K562 (cell line): ENCODE data around the gene DMD. TPM values are rescaled to one million over a fixed set of nuclear protein-coding genes. Genes with fewer than 3 reads are reported as not detected.
A peak's percentile ranks its signal among the peaks of the same experiment; 100 is the strongest.

ENCODE experiments used
- BRCA1 ChIP-seq, 2 experiments: fragments of 450-650 bp in 1 of 2; sonication (generic) in 1 of 2; formaldehyde crosslinking in 1 of 2; IDR thresholded peaks; 2 replicates each; pipeline versions ENCODE4 v1.5.0 to v1.6.1; 2017 to 2020; ENCODE audit warnings: mild to moderate bottlenecking in 1 of 2, missing genetic modification reagents in 1 of 2
- BRD4 ChIP-seq: fragments of 200-600 bp; sonication (generic); IDR thresholded peaks from 2 replicates; pipeline ENCODE4 v1.6.1; 2017; ENCODE audit warnings: inconsistent platforms
- CBX1 ChIP-seq: sonication (generic); IDR thresholded peaks from 2 replicates; pipeline ENCODE4 v1.6.1; 2016; ENCODE audit warnings: antibody characterized with exemption, low read depth, mild to moderate bottlenecking
- CTBP1 ChIP-seq: fragments of 450-650 bp; IDR thresholded peaks from 2 replicates; pipeline ENCODE4 v1.6.1; 2016; ENCODE audit warnings: borderline replicate concordance
- DPF2 ChIP-seq: fragments of 450-650 bp; IDR thresholded peaks from 2 replicates; pipeline ENCODE4 v1.6.1; 2016
- ETV6 ChIP-seq, 3 experiments: fragments of 150-350 bp in 1 of 3; sonication (generic) in 1 of 3; formaldehyde crosslinking in 1 of 3; IDR thresholded peaks; 2 replicates each; pipeline versions ENCODE4 v1.6.1 to v1.8.0; 2014 to 2022; ENCODE audit warnings: borderline replicate concordance in 2 of 3, low read depth in 2 of 3, antibody characterized with exemption in 1 of 3, low read length in 1 of 3, mild to moderate bottlenecking in 1 of 3, missing genetic modification reagents in 1 of 3
- HLTF ChIP-seq: fragments of 450-650 bp; IDR thresholded peaks from 2 replicates; pipeline ENCODE4 v1.6.1; 2016
- LARP7 ChIP-seq: fragments of 450-650 bp; IDR thresholded peaks from 2 replicates; pipeline ENCODE4 v1.6.1; 2016
- MYBL2 ChIP-seq, 2 experiments: fragments of 450-650 bp in 1 of 2; sonication (generic) in 1 of 2; formaldehyde crosslinking in 1 of 2; IDR thresholded peaks; 2 replicates each; pipeline versions ENCODE4 v1.6.1 to v1.8.1; 2017 to 2022; ENCODE audit warnings: borderline replicate concordance in 1 of 2, inconsistent platforms in 1 of 2, low read depth in 1 of 2, mild to moderate bottlenecking in 1 of 2, missing genetic modification reagents in 1 of 2, moderate library complexity in 1 of 2
- NFIX ChIP-seq: fragments of 250-450 bp; sonication (Bioruptor Pico); IDR thresholded peaks from 2 replicates; pipeline ENCODE4 v1.4.0; 2020; ENCODE audit warnings: low read depth, mild to moderate bottlenecking, moderate library complexity
- SMC3 ChIP-seq: conservative IDR thresholded peaks from 2 replicates; pipeline ENCODE4 v1.6.1; 2011; ENCODE audit warnings: low read depth, low read length, improper control_type of control experiment; ENCODE audit not compliant: insufficient read depth
- SP1 ChIP-seq: sonication (generic); formaldehyde crosslinking; IDR thresholded peaks from 2 replicates; pipeline ENCODE4 v1.8.1; 2022; ENCODE audit warnings: mild to moderate bottlenecking, missing genetic modification reagents
- TAF7 ChIP-seq: fragments of 450-650 bp; IDR thresholded peaks from 2 replicates; pipeline ENCODE4 v1.6.1; 2016; ENCODE audit warnings: missing genetic modification characterization, missing compliant biosample characterization
- ZNF140 ChIP-seq: fragments of 250-450 bp; sonication (Bioruptor Pico); IDR thresholded peaks from 2 replicates; pipeline ENCODE4 v1.8.0; 2021; ENCODE audit warnings: moderate library complexity, mild to moderate bottlenecking, inconsistent platforms
- ZNF644 ChIP-seq: fragments of 200-800 bp; sonication (Bioruptor generic); IDR thresholded peaks from 2 replicates; pipeline ENCODE4 v1.6.1; 2016; ENCODE audit warnings: low read depth, missing genetic modification characterization, missing compliant biosample characterization
- polyA plus RNA-seq, 8 experiments: library from polyadenylated mRNA; depleted of rRNA in 4 of 8; stranded (reverse) in 5 of 8; unstranded in 3 of 8; fragments of >200 nt; fragmentation: Nextera tagmentation in 2 of 8; fragmentation: Illumina TruSeq in 1 of 8; extraction: Ambion mirVana in 2 of 8; extraction: Trizol in 1 of 8; gene quantifications; 2 replicates each; pipeline versions ENCODE4 v1.2.1 to v1.2.3, GENCODE V29; 2011 to 2014; ENCODE audit warnings: inconsistent platforms in 1 of 8, missing spikeins in 1 of 8
- total RNA-seq, 7 experiments: library from RNA; depleted of rRNA in 6 of 7; stranded (reverse); fragments of >200 nt in 6 of 7; fragmentation: Illumina TruSeq in 2 of 7; extraction: Trizol in 2 of 7; gene quantifications; 2 replicates each; pipeline versions ENCODE4 v1.2.1 to v1.2.3, GENCODE V29; 2011 to 2021; ENCODE audit warnings: low replicate concordance in 1 of 7
- TF ChIP-seq, protein P1 (sequence below), 2 experiments: fragments of 150-350 bp in 1 of 2; IDR thresholded peaks; 2 replicates each; pipeline ENCODE4 v1.6.1; 2012 to 2016; ENCODE audit warnings: low read depth in 2 of 2, low read length in 2 of 2, mild to moderate bottlenecking in 1 of 2, moderate library complexity in 1 of 2
- TF ChIP-seq, protein P2 (sequence below): fragments of 250-450 bp; sonication (Bioruptor Pico); IDR thresholded peaks from 2 replicates; pipeline ENCODE4 v1.4.0; 2020; ENCODE audit warnings: mild to moderate bottlenecking
- TF ChIP-seq, protein P3 (sequence below): fragments of 250-450 bp; sonication (Bioruptor Pico); IDR thresholded peaks from 2 replicates; pipeline ENCODE4 v1.5.0; 2021
- TF ChIP-seq, protein P4 (sequence below): fragments of 250-450 bp; sonication (Bioruptor Pico); IDR thresholded peaks from 2 replicates; pipeline ENCODE4 v1.8.0; 2022; ENCODE audit warnings: moderate library complexity, mild to moderate bottlenecking, inconsistent platforms

The DMD gene
- total and polyA plus RNA-seq, 9 of the 15 experiments (the other 6 are each of a cell fraction or from before 2014, with no cell fraction given): 3.8 to 20.4 (median 11.4) TPM

DNA sequence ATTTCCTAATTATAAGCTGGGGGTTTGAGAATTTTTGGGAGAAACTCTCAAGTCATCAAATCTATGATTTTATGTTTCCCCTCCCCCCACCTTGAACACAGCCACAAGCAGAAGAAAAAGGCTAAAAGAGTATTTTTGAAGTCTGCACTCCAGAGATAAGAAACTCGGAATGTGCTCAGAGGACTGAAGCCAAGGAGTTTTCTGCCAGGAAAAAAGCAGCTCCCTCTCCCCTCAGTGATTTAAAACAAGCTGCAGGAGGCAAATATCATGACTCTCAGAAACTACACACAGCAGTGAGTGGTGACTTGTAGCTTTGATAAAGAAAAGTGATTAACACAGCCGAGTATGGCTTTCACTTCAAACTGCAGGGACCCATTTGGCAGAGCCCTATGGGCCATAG, 1339.3 kb downstream of the DMD start (continued):
- TF ChIP-seq, protein P1, sequence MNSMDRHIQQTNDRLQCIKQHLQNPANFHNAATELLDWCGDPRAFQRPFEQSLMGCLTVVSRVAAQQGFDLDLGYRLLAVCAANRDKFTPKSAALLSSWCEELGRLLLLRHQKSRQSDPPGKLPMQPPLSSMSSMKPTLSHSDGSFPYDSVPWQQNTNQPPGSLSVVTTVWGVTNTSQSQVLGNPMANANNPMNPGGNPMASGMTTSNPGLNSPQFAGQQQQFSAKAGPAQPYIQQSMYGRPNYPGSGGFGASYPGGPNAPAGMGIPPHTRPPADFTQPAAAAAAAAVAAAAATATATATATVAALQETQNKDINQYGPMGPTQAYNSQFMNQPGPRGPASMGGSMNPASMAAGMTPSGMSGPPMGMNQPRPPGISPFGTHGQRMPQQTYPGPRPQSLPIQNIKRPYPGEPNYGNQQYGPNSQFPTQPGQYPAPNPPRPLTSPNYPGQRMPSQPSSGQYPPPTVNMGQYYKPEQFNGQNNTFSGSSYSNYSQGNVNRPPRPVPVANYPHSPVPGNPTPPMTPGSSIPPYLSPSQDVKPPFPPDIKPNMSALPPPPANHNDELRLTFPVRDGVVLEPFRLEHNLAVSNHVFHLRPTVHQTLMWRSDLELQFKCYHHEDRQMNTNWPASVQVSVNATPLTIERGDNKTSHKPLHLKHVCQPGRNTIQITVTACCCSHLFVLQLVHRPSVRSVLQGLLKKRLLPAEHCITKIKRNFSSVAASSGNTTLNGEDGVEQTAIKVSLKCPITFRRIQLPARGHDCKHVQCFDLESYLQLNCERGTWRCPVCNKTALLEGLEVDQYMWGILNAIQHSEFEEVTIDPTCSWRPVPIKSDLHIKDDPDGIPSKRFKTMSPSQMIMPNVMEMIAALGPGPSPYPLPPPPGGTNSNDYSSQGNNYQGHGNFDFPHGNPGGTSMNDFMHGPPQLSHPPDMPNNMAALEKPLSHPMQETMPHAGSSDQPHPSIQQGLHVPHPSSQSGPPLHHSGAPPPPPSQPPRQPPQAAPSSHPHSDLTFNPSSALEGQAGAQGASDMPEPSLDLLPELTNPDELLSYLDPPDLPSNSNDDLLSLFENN (IDR thresholded peaks at IDR 0.05; ENCODE audit: low read depth in 2 of 2, low read length in 2 of 2): peak in 1 of 2 experiments; percentile 55; a peak in 1 of 4 replicates
- TF ChIP-seq MYBL2 (IDR thresholded peaks at IDR 0.05; ENCODE audit: low read depth): no peak
- TF ChIP-seq MYBL2 (CRISPR knock-in tag; IDR thresholded peaks at IDR 0.05; ENCODE audit: borderline replicate concordance): no peak
- TF ChIP-seq LARP7: no peak
- TF ChIP-seq, protein P2, sequence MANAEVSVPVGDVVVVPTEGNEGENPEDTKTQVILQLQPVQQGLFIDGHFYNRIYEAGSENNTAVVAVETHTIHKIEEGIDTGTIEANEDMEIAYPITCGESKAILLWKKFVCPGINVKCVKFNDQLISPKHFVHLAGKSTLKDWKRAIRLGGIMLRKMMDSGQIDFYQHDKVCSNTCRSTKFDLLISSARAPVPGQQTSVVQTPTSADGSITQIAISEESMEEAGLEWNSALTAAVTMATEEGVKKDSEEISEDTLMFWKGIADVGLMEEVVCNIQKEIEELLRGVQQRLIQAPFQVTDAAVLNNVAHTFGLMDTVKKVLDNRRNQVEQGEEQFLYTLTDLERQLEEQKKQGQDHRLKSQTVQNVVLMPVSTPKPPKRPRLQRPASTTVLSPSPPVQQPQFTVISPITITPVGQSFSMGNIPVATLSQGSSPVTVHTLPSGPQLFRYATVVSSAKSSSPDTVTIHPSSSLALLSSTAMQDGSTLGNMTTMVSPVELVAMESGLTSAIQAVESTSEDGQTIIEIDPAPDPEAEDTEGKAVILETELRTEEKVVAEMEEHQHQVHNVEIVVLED (CRISPR knock-in tag): no peak
- no peak for TF ChIP-seq SP1 (CRISPR knock-in tag)
- TF ChIP-seq CBX1: no peak
- TF ChIP-seq BRCA1 (IDR thresholded peaks at IDR 0.05): no peak
- TF ChIP-seq BRCA1 (CRISPR knock-in tag; IDR thresholded peaks at IDR 0.05): no peak
- peak; percentile 88 for TF ChIP-seq DPF2
- no peak; the same call in 1 of the 2 replicates for TF ChIP-seq CTBP1
- no peak for TF ChIP-seq TAF7
- TF ChIP-seq, protein P3, sequence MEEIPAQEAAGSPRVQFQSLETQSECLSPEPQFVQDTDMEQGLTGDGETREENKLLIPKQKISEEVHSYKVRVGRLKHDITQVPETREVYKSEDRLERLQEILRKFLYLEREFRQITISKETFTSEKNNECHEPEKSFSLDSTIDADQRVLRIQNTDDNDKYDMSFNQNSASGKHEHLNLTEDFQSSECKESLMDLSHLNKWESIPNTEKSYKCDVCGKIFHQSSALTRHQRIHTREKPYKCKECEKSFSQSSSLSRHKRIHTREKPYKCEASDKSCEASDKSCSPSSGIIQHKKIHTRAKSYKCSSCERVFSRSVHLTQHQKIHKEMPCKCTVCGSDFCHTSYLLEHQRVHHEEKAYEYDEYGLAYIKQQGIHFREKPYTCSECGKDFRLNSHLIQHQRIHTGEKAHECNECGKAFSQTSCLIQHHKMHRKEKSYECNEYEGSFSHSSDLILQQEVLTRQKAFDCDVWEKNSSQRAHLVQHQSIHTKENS (CRISPR knock-in tag): no peak
- TF ChIP-seq NFIX: no peak
- peak in 1 of 2 experiments; percentile 64; a peak in 1 of 4 replicates for TF ChIP-seq ETV6 (IDR thresholded peaks at IDR 0.05; ENCODE audit: borderline replicate concordance in 1 of 2, low read depth in 2 of 2, low read length in 1 of 2)
- no peak for TF ChIP-seq ETV6 (CRISPR knock-in tag; IDR thresholded peaks at IDR 0.05; ENCODE audit: borderline replicate concordance)
- no peak for TF ChIP-seq ZNF644 (tag)
- no peak for TF ChIP-seq ZNF140
- no peak for TF ChIP-seq BRD4
- TF ChIP-seq, protein P4, sequence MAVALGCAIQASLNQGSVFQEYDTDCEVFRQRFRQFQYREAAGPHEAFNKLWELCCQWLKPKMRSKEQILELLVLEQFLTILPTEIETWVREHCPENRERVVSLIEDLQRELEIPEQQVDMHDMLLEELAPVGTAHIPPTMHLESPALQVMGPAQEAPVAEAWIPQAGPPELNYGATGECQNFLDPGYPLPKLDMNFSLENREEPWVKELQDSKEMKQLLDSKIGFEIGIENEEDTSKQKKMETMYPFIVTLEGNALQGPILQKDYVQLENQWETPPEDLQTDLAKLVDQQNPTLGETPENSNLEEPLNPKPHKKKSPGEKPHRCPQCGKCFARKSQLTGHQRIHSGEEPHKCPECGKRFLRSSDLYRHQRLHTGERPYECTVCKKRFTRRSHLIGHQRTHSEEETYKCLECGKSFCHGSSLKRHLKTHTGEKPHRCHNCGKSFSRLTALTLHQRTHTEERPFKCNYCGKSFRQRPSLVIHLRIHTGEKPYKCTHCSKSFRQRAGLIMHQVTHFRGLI (CRISPR knock-in tag): no peak
- TF ChIP-seq HLTF: no peak
- no peak for TF ChIP-seq SMC3
